ENCODE data around the gene CYB5R3.

DNA sequence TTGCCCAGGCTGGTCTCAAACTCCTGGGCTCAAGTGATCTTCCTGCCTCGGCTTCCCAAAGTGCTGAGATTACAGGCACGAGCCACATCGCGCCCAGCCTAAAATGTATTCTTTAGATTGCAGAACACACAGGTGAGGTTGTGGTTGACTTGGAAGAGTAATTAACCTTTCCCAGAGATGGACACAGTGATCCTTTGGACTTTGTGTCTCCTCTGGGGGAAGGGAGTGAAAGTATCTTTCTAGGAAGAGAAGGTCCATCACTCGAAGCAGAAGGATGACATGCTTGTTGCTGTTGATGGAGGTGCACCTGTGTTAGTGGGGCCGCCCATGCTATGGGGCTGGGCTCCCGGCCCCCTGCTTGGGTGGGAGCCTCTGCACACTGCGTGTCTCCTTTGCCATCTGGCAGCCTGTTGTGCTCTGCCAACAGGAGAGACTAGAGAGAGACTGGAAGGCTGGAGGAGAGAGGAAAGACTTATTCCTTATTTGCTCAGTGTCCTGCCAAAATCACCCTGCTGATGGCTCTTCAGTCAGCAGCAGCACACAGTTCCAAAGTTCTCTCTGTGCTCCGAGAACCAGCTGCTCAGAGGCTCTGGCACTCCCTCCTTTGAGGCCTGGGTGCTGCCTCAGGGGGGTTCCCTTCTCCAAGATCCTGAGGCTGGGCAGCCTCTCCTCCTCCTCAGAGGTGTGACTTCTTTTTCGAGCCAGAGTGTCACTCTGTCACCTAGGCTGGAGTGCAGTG, 33.1 kb upstream of the CYB5R3 start:
- TF ChIP-seq CTCF (IDR thresholded peaks at IDR 0.05) (peak; percentile 14), ZFX (IDR thresholded peaks at IDR 0.05; ENCODE audit: borderline replicate concordance) (no peak)

Measured in 22Rv1 (cell line).